Stimulated activated CD4-positive, alpha-beta T cell treated with anti-CD3 and anti-CD28 coated beads, Interleukin-2, amount 100 ng/mL, for 24 hours (primary cell): ENCODE data around the gene RAPGEF2.
"Not testable (repeated sequence)": the region's sequence is repeated elsewhere in the genome, so short reads cannot be mapped to it uniquely, and the experiment has no call there.

Experiments used
- DNase-seq, 2 donors: peaks; one replicate each; pipeline ENCODE4 v3.0.0-alpha.2; 2020

The RAPGEF2 gene

DNA sequence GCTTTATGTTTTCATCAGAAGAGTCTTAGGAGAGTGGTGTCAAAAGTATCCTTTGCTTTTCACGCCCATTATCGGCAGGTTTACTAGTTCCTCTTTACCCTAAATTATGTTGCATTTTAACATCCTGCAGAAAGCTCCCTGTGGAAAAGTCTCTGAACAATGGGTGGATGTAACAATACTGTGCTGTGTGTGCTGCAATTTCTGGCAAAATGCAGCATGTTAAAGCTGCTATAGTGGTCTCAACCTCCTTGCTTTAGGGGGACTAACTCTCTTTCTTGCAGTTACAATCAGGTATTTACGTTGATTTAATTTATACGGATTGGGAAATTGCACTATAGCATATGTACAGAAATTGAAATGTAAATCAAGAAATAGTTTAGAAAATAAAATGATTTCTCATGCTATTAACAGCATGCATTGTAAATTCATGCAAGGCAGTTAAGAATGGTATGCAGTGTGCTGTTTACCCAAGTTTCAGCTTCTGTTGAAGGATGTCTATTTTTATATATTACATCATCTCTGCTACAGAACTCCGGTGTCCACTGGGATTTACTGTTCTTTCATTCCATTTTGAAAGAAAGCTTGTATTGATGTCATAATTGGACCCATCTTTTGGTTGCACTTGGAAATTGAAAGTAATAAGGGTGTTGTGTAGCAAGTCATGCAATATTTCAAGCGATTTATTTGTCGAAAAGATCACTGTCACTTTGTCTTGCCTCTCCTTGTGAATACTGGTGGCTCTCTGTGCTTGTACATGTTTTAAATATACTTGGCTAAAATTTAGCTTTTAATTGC is 145.7 kb downstream of the RAPGEF2 start:
- DNase-seq: no peak

DNA sequence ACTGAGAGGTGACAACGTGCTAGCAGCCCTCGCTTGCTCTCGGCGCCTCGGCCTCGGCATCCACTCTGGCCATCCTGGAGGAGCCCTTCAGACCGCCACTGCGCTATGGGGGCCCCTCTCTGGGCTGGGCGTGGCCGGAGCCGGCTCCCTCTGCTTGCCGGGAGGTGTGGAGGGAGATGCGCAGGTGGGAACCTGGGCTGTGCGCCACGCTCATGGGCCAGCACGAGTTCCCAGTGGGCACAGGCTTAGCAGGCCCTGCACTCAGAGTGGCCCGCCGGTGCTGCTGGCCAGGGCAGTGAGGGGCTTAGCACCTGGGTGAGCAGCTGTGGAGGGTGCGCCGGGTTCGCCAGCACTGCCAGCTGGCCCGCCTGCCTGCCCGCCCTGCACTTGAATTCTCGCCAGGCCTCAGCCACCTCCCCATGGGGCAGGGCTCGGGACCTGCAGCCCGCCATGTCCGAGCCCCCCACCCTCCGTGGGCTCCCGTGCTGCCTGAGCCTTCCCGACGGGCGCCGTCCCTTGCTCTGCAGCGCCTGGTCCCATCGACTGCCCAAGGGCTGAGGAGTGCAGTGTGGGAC is 148.0 kb downstream of the RAPGEF2 start:
- no peak for DNase-seq

GRCh38 chr4:159251580-159251979 is 148.7 kb downstream of the RAPGEF2 start:
- DNase-seq: not testable (repeated sequence)

DNA sequence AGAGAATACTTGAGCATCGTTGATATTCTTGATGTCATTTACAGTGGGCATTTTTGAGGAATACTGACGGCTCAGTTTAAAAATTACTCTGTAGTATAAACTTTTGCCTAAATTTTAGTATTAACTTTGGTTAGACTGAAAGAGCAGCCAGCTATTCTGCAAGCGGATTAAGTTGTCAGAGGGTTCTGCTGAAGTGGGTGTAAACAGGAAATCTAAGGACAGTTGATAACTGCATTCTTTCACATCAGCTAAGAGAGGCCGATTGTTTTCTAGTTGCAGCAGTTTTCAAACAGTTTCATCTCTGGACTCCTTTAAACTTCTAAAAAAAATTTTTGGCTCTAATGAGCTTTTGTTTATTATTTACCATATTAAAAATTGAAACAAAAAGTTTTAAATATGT is 149.6 kb downstream of the RAPGEF2 start:
- no peak for DNase-seq

GRCh38 chr4:159256037-159256436 is 153.2 kb downstream of the RAPGEF2 start:
- DNase-seq: no peak

DNA sequence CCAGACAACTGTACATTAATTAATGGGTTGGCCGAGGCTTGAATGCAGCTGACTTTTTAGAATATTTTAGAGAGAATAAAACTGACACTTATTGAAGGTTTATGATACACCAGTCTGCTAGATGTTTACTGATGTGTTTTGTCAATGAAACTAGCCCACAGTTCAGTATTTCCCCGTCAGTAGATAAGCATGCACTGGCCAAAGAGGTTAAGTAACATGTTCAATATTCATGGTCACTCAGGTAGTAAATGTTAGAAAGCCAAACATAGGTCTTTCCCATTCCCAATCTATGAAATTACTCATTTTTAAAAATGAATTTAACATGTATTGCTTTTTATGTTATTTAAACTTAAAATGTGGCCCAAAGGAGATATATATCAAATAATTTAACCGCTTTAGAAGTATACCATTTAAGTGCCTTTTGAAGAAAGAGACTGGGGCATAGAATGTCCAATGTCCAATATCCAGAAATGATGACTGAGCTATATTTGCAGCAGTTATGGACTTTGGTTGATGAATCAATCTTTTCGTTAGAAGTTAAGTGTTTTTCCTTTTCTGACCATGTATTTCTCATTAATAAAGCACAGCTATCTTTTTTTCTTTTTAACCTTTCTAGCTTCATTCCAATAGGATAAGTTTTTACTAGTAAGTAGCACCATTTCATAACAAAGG is 156.1 kb downstream of the RAPGEF2 start:
- no peak for DNase-seq

DNA sequence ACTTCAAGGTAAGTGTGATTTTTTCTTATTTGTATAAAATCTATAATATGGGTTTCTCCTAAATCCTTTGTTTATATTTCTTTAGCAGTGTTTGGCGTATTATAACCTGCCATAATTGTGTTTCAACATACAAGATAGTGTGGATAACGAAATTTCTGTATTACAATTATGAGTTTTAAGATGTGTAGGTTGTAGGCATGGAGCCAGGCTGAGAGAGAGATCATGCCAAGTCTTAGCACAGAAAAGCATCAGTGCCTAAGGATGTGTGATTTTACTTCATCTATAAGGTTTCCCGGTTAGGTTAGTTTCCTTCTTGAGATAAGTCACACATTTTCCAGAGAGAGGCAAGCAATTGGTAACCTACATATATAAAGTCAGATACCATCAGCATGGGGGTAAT is 161.2 kb downstream of the RAPGEF2 start:
- no peak for DNase-seq

- no peak for DNase-seq
Measured at GRCh38 chr4:159266981-159267868, 164.3 kb downstream of the RAPGEF2 start.

GRCh38 chr4:159267869-159268285 is 165.0 kb downstream of the RAPGEF2 start:
- DNase-seq: no peak

DNA sequence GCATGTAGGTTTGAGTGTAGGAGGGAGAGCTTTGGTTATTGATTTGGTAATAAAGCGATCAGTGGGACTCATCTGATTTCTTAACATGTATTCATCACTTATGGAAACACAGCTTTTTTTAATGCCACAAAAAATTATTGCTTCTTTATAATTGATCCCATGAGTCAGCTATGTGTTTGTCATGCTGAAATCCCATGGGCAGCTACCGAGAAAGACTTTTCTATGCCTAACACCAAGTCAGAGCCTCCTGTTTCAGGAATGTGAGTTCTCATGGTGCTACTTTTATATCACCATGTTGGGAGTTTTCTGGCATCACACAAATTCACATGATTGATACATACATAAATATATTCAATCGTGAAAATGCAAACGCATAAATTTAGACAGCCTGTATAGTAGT is 165.7 kb downstream of the RAPGEF2 start:
- DNase-seq: no peak

DNA sequence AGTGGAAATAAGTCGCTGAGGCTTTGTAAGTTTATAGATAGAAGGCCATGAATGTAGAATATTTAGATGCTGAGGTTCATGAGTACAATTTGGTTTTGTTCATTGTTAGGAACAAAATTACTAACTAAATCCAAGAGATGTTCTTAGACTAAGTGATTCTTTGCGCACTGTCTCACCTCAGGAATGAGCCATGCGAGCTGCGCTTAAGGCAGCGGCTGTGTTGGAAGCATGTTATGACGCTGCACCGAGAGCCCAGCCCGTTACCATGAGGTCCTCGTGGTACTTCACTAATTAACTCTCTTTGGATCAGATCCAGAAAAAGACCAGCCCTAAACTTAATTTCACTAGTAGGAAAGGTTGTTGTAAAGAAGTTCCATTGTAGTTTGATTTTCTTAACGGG is 166.2 kb downstream of the RAPGEF2 start:
- no peak for DNase-seq

GRCh38 chr4:159269956-159270355 is 167.1 kb downstream of the RAPGEF2 start:
- DNase-seq: no peak

DNA sequence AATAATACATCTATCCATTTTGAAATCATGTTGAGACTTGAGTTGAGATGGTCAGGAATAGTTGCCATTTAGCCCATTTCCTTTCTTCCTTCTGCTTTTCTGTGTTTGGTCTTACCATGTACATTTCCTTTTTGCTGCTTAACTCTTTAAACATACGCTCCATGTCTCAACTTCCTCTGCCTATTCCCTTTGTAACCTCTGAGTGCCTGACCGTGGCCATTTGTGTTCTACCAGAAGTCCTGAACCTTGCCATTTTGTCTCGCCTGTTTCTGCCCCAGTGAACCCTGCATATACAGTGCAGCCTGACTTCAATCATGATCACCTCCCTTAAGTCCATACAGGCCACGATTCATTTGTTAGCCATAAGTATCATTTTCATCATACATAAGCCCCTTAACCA is 169.0 kb downstream of the RAPGEF2 start:
- DNase-seq: no peak

GRCh38 chr4:159272273-159273140 is 169.6 kb downstream of the RAPGEF2 start:
- DNase-seq: no peak

DNA sequence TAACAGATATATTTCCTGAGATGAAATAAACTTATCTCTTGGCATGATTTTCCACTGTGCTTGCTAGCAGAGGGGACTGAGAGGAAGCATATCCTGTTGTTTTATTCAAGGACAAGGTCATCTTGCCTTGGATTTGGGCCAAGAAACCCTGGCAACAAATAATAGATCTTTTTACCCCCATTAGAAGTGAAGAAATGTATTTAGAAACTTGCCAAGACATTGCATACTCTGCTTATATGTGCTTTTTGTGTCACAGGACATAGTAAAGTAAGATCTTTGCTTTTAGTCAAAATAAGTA is 170.2 kb downstream of the RAPGEF2 start:
- DNase-seq: no peak

DNA sequence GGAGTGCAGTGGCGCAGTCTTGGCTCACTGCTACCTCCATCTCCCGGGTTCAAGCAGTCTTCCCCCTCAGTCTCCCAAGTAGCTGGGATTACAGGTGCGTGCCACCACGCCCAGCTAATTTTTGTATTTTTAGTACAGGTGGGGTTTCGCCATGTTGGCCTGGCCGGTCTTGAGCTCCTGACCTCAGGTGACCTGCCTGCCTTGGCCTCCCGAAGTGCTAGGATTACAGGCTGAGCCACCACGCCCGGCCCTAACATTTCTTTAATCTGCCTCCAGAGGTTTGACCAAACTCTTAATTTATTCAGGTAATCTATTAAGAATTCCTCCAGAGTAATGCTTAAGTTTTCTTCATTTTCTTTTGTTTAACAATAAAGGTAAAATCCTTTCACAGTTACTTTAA is 171.0 kb downstream of the RAPGEF2 start:
- no peak for DNase-seq

GRCh38 chr4:159278399-159278798 is 175.5 kb downstream of the RAPGEF2 start:
- no peak for DNase-seq

- no peak for DNase-seq
Measured at GRCh38 chr4:159279084-159279483, 176.2 kb downstream of the RAPGEF2 start.

DNA sequence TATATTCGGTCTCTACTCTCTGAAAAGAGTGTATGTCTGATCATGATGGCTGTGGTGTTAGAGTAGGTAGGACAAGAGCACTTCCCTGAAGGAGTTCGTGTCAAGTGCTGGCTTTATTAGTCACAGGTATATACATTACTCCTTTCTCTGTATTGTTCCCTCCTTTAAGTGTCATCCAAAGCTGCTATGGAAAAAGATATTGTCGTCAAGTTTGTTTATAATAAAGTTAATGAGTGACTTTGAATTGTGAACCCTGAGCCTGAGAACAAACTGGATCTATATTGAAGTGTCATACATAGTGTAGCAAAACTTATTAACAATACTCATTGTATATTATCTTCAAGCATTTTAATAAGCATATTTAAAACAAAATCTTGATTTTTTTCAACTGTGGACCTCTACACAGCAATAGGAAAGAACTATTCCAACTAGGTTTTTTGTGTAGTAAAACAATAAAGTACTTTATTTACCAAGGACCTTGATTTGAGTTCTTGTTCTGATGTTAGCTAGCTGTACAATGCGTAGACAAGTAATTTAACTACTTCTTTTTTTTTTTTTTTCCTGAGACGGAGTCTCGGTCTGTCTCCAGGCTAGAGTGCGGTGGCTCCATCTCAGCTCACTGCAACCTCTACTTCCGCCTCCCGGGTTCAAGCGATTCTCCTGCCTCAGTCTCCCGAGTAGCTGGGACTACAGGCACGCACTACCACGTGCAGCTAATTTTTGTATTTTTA is 177.7 kb downstream of the RAPGEF2 start:
- DNase-seq: no peak

DNA sequence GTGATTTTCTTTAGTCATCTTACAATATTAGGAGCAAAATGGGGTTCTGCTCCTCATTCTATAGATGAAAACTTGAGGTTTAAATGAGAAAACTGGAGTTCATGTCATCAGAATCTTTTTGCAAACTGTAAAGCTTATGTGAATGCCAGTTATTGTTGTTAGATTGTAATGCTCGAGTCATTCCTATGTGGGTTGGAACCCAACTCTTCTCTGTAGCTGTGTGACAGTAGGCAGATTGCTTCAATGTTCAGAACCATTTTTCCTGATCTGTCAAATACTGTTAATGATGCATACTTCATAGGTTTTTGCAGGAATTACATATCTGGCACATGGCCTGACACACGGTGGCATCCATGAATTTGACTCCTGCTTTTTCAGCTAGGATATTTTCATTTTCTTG is 178.9 kb downstream of the RAPGEF2 start:
- DNase-seq: no peak

DNA sequence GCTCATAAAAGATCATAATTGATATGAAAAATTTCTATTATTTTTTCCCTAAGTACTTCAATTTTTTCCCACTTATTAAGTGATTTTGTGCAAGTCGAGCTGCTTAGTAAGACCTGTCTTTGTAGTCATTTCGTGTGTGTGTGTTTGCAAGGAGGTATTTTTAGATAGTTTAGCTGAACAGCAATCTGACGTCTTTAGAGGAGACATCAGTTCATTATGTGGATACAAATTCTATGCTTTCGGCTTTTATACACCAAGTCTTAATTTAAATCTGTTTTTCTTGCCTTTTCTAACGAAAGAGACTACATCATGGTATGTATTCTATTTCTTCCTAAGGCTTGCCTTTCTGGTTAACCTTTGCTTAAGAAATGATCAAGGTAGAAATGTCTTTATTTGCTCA is 179.4 kb downstream of the RAPGEF2 start:
- DNase-seq: no peak

DNA sequence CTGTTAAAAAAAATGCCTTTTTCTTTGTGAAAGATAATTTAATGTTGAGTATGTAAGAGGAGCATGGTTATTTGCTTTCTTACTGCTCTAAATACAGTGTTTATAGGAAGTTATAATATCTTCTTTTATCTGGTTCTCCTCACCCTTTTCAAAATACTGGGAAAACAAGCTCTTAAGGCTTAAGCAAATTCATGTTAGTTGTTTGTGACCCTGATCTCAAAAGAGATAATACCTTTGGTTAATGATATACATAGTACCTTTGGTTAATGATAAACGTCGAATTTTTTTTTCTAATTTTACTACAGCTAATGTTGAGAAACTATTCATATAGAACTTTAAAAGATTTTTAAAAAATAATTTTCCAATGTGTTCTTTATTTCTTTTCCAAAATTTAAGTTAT is 180.1 kb downstream of the RAPGEF2 start:
- no peak for DNase-seq
